Transverse colon (tissue), 4 donors: ENCODE results near the gene CCDC70. TPM values are rescaled to one million over a fixed set of nuclear protein-coding genes. Genes with fewer than 3 reads are reported as not detected.

Source experiments
- DNase-seq: peaks from one replicate; pipeline ENCODE4 v3.0.0-alpha.2; 2019
- H3K27ac ChIP-seq, 4 donors: fragments of 200-600 bp; sonication (generic); 2 replicates each; pipeline ENCODE4 v1.5.1; 2016 to 2018; ENCODE audit warnings: inconsistent platforms in 4 of 4
- H3K27me3 ChIP-seq: fragments of 200-600 bp; sonication (generic); 2 replicates; pipeline ENCODE4 v1.5.1; 2017; ENCODE audit warnings: inconsistent platforms
- H3K36me3 ChIP-seq, 4 donors: fragments of 200-600 bp; sonication (generic); 2 replicates each; pipeline ENCODE4 v1.5.1; 2017 to 2019; ENCODE audit warnings: inconsistent platforms in 4 of 4
- H3K4me1 ChIP-seq, 4 donors: fragments of 200-600 bp; sonication (generic); 2 replicates each; pipeline ENCODE4 v1.5.1; 2017 to 2020; ENCODE audit warnings: inconsistent platforms in 4 of 4
- H3K4me3 ChIP-seq, 4 donors: fragments of 200-600 bp; sonication (generic); 1 replicate in 1 of 4; 2 replicates in 3 of 4; pipeline versions ENCODE4 v1.5.1 to v1.6.1; 2017 to 2019; ENCODE audit warnings: inconsistent platforms in 4 of 4
- H3K9me3 ChIP-seq, 2 donors: fragments of 200-600 bp; sonication (generic); 2 replicates each; pipeline ENCODE4 v1.5.1; 2017 to 2019; ENCODE audit warnings: inconsistent platforms in 2 of 2
- EP300 ChIP-seq: sonication (generic); formaldehyde crosslinking; IDR thresholded peaks from one replicate; pipeline ENCODE4 v1.6.1; 2017; ENCODE audit warnings: antibody characterized with exemption, low read depth
- POLR2A ChIP-seq: fragments of 450-650 bp; IDR thresholded peaks from one replicate; pipeline ENCODE4 v1.6.1; 2016; ENCODE audit warnings: antibody characterized with exemption, mild to moderate bottlenecking, moderate library complexity
- POLR2AphosphoS5 ChIP-seq, 3 donors: sonication (generic); formaldehyde crosslinking; IDR thresholded peaks; one replicate each; pipeline ENCODE4 v1.6.1; 2016; ENCODE audit warnings: antibody characterized with exemption in 3 of 3
- whole genome bisulfite sequencing, 2 donors: methylation state at CpG; one replicate each; pipeline ENCODE4 v1.1.5; 2018; ENCODE audit warnings: low coverage in 1 of 2; 5-methylcytosine and 5-hydroxymethylcytosine counted together
- in situ Hi-C, 4 donors: fragments of 200-750 bp; cut with MboI; loops; one replicate each; pipeline versions ENCODE4 v1.15.0 to v1.15.1; 2017; ENCODE audit warnings: low sequenced_read_pairs in 3 of 4, low pct_ligation_motif_present in 1 of 4, low pct_unique_long_range_greater_than_20kb in 1 of 4
- intact Hi-C: fragments of 100-400 bp; cut with DNase I; formaldehyde crosslinking; loops from one replicate; pipeline ENCODE4 v1.15.1; 2023; ENCODE audit warnings: low total_unique reads
- total RNA-seq, 4 donors: library from RNA; depleted of rRNA; stranded (reverse); fragments of >200 nt; gene quantifications; one replicate each; pipeline ENCODE4 v1.1.0, GENCODE V29; 2016
- TF ChIP-seq, protein P1 (sequence below), 5 experiments: fragments of 200-600 bp in 3 of 5; fragments of 450-650 bp in 2 of 5; sonication (generic) in 3 of 5; IDR thresholded peaks; 1 replicate in 2 of 5; 2 replicates in 3 of 5; pipeline ENCODE4 v1.5.1; 2016 to 2017; ENCODE audit warnings: antibody characterized with exemption in 5 of 5, inconsistent platforms in 3 of 5, mild to moderate bottlenecking in 2 of 5, moderate library complexity in 1 of 5

CCDC70 gene
- total RNA-seq, 4 donors from 2014 or later: not detected

DNA sequence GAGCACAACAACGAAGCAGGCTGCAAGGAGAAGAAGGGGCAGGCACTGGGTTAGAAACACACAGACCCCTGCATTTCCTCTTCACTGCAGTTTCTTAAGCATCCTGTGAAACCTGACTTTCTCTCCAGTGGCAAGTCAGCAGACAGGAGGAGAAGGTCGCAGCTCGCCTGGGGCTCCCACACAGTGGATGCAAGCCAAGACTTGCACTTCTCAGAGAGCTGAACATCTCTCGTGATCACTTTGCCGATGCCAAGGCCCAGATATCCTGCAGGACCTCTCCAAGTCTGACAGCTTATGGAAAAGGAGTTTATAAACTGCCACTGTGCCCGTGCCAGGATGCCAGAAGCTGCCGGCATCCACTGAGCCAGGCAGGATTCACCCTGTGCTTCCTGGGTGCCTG, 35.2 kb upstream of the CCDC70 start:
- intact Hi-C loops (no loop called here), in situ Hi-C loops (no loop called here)
- TF ChIP-seq POLR2A: no peak
- peak; percentile 39 to 76 (median 51) for TF ChIP-seq POLR2AphosphoS5 (IDR thresholded peaks at IDR 0.05)
- peak overlapping the region in 3 of 4 donors; percentile 27 to 58 (median 41) for H3K27ac ChIP-seq
- no peaks in the 10 kb centered on the region for H3K27me3 ChIP-seq
- no peaks in the 10 kb centered on the region for H3K9me3 ChIP-seq
- peak; percentile 37 for DNase-seq
- WGBS, 2 donors: 79 to 85% methylated on average over 3 to 7 of the region's 7 CpGs
- H3K36me3 ChIP-seq: no peaks in the 10 kb centered on the region
- H3K4me1 ChIP-seq: peaks cover 0 to 27% (median 4%) of the 10 kb centered on the region in 4 donors
- H3K4me3 ChIP-seq: no peak overlapping the region

DNA sequence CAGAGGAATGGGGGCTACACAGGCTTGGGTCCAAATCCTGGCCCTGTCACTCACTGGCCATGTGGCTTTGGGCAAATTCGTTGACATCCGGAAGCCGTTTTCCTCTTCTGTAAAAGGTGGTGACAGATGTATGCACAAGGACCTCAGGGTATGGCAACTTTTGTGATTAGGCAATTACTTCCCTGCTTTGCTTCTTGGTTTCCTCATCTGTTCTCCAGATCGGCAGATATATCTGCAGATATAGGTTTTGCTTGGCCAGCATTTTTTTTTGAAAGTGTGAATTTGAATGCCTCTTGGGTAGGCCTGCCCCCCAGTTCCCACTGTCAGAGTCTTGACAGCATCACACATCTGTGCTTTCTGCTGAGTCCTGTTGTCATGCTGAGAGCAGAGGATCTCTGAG, 34.5 kb upstream of the CCDC70 start:
- Histone ChIP-seq H3K27me3 (no peaks in the 10 kb centered on the region), H3K4me3 (no peak overlapping the region), H3K36me3 (no peaks in the 10 kb centered on the region), H3K4me1 (peaks cover 0 to 27% (median 4%) of the 10 kb centered on the region in 4 donors), H3K9me3 (no peaks in the 10 kb centered on the region), H3K27ac (peak overlapping the region in 3 of 4 donors; percentile 27 to 58 (median 41))
- intact Hi-C loops (no loop called here), in situ Hi-C loops (no loop called here)
- WGBS, 2 donors: 78% methylated on average over 4 of the region's 4 CpGs; no CpG with 5 or more reads in 1 of the 2 donors
- no peak for DNase-seq
- TF ChIP-seq EP300 (no peak), POLR2A (no peak), POLR2AphosphoS5 (IDR thresholded peaks at IDR 0.05) (no peak)
- TF ChIP-seq, protein P1, sequence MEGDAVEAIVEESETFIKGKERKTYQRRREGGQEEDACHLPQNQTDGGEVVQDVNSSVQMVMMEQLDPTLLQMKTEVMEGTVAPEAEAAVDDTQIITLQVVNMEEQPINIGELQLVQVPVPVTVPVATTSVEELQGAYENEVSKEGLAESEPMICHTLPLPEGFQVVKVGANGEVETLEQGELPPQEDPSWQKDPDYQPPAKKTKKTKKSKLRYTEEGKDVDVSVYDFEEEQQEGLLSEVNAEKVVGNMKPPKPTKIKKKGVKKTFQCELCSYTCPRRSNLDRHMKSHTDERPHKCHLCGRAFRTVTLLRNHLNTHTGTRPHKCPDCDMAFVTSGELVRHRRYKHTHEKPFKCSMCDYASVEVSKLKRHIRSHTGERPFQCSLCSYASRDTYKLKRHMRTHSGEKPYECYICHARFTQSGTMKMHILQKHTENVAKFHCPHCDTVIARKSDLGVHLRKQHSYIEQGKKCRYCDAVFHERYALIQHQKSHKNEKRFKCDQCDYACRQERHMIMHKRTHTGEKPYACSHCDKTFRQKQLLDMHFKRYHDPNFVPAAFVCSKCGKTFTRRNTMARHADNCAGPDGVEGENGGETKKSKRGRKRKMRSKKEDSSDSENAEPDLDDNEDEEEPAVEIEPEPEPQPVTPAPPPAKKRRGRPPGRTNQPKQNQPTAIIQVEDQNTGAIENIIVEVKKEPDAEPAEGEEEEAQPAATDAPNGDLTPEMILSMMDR (IDR thresholded peaks at IDR 0.05): no peak

DNA sequence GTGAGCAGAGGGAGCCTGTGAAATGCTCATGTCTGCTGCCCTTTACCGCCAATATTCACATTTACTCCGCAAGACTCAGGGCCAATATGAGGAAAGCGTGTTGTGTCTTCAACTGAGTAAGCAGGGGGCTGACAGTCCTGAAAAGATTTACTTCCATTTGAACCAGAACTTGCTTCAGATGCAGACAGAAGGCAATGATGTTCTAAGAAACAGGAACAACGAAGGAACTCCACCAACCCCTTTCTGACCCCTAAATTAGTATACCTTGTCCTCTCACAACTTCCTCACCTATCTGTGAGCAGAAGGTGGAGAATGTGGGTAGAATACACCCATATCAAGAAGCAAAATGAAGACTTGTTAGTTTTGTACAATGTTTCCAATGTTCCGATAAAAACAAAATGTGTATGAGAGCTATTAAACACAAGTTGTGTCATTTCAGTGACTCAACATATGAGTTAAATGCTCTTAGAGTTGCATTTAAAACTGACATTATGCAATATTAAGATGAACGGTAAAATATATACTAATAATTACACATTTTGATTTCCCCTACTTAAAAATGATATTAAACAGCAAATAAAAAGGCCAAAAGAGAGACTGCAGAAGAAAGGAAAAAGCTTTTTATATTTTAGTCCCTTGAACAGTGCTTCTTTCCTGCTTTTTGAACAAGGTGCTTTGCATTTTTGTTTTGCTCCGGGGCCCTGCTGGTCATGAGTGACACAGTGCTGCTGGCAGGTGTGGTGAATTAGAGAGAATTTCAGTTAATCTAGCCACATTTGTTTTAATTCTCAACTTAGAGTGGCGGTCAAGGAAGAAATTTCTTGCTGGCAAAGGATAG, 32.8 kb upstream of the CCDC70 start:
- H3K27ac ChIP-seq: no peak overlapping the region
- DNase-seq: no peak
- no peak overlapping the region for H3K4me3 ChIP-seq
- 88 to 98% methylated on average over 4 to 8 of the region's 8 CpGs for WGBS, 2 donors
- TF ChIP-seq POLR2A (no peak), POLR2AphosphoS5 (IDR thresholded peaks at IDR 0.05) (no peak), EP300 (no peak)
- TF ChIP-seq, protein P1 (IDR thresholded peaks at IDR 0.05): no peak
- intact Hi-C loops (no loop called here), in situ Hi-C loops (no loop called here)
- H3K4me1 ChIP-seq: peaks cover 0 to 27% (median 4%) of the 10 kb centered on the region in 4 donors
- H3K9me3 ChIP-seq: no peaks in the 10 kb centered on the region
- no peaks in the 10 kb centered on the region for H3K27me3 ChIP-seq
- no peaks in the 10 kb centered on the region for H3K36me3 ChIP-seq

DNA sequence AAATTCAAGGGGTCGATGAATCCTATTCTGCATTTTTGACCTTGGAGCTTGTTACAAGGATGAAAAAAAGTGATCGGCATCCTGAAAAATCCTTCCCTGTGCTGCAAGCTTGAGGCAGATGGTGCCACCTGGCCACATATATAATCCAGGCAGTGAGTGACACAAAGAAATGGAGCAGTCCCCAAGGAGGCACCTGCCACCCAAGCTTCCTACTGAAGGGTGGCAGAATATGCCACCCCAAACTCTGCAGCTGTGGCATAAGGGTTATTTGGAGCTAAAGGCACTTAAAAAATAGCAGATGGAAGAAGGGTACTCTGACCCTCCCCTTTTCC, 32.2 kb upstream of the CCDC70 start:
- H3K4me3 ChIP-seq: no peak overlapping the region
- H3K36me3 ChIP-seq: no peaks in the 10 kb centered on the region
- DNase-seq: no peak
- 98 to 100% methylated on average over 1 to 2 of the region's 2 CpGs for WGBS, 2 donors
- no peak overlapping the region for H3K27ac ChIP-seq
- no peaks in the 10 kb centered on the region for H3K27me3 ChIP-seq
- no peak for TF ChIP-seq EP300
- TF ChIP-seq, protein P1 (IDR thresholded peaks at IDR 0.05): no peak
- no peaks in the 10 kb centered on the region for H3K9me3 ChIP-seq
- H3K4me1 ChIP-seq: peaks cover 0 to 27% (median 4%) of the 10 kb centered on the region in 4 donors
- intact Hi-C loops (no loop called here), in situ Hi-C loops (no loop called here)
